GM12878 (cell line): ENCODE data around the gene GALC. TPM values are rescaled to one million over a fixed set of nuclear protein-coding genes. Genes with fewer than 3 reads are reported as not detected.
A peak's percentile ranks its signal among the peaks of the same experiment; 100 is the strongest.

ENCODE experiments used
- CBFB ChIP-seq: IDR thresholded peaks from 2 replicates; pipeline ENCODE4 v1.6.1; 2016; ENCODE audit warnings: antibody characterized with exemption, low read depth
- CHD2 ChIP-seq: IDR thresholded peaks from 2 replicates; pipeline ENCODE4 v1.6.1; 2011; ENCODE audit warnings: low read depth, low read length, improper control_type of control experiment, borderline replicate concordance
- CREM ChIP-seq: IDR thresholded peaks from 2 replicates; pipeline ENCODE4 v1.6.1; 2014; ENCODE audit warnings: antibody characterized with exemption, low read depth
- EP300 ChIP-seq, 2 experiments: fragments of 150-350 bp in 1 of 2; IDR thresholded peaks; 2 replicates each; pipeline ENCODE4 v1.6.1; 2011 to 2012; ENCODE audit warnings: low read depth in 2 of 2, low read length in 2 of 2, borderline replicate concordance in 1 of 2, improper control_type of control experiment in 1 of 2, inconsistent platforms in 1 of 2; ENCODE audit not compliant: control insufficient read depth in 1 of 2
- ESRRA ChIP-seq: IDR thresholded peaks from 2 replicates; pipeline ENCODE4 v1.6.1; 2012; ENCODE audit warnings: mild to moderate bottlenecking, low read length, improper control_type of control experiment
- EZH2 ChIP-seq: IDR thresholded peaks from 2 replicates; pipeline ENCODE4 v1.6.1; 2012; ENCODE audit warnings: low read depth, mild to moderate bottlenecking, control low read depth, inconsistent platforms, low read length, borderline replicate concordance; ENCODE audit not compliant: control insufficient read depth
- FOS ChIP-seq: IDR thresholded peaks from 3 replicates; pipeline ENCODE4 v1.6.1; 2011; ENCODE audit warnings: borderline replicate concordance; ENCODE audit not compliant: insufficient read length; ENCODE audit errors: extremely low read depth
- HDGF ChIP-seq: fragments of 450-650 bp; IDR thresholded peaks from 2 replicates; pipeline ENCODE4 v1.6.1; 2016; ENCODE audit warnings: antibody characterized with exemption
- IKZF2 ChIP-seq, 2 experiments: fragments of 450-650 bp; IDR thresholded peaks; 2 replicates each; pipeline ENCODE4 v1.6.1; 2017; ENCODE audit warnings: mild to moderate bottlenecking in 2 of 2, moderate library complexity in 2 of 2
- NFYB ChIP-seq: IDR thresholded peaks from 2 replicates; pipeline ENCODE4 v1.6.1; 2011; ENCODE audit warnings: low read depth, mild to moderate bottlenecking, low read length, improper control_type of control experiment, moderate library complexity; ENCODE audit not compliant: insufficient read depth
- NRF1 ChIP-seq: conservative IDR thresholded peaks from 2 replicates; pipeline ENCODE4 v1.6.1; 2011; ENCODE audit warnings: mild to moderate bottlenecking, low read depth, low read length, improper control_type of control experiment
- POLR2AphosphoS2 ChIP-seq: IDR thresholded peaks from 2 replicates; pipeline ENCODE4 v1.6.1; 2011; ENCODE audit warnings: low read depth, mild to moderate bottlenecking, low read length, improper control_type of control experiment, moderate library complexity
- SMARCA5 ChIP-seq: fragments of 450-650 bp; IDR thresholded peaks from 2 replicates; pipeline ENCODE4 v1.6.1; 2017; ENCODE audit warnings: mild to moderate bottlenecking
- SMC3 ChIP-seq: IDR thresholded peaks from 2 replicates; pipeline ENCODE4 v1.6.1; 2011; ENCODE audit warnings: low read length, improper control_type of control experiment, borderline replicate concordance
- SREBF1 ChIP-seq: IDR thresholded peaks from 2 replicates; pipeline ENCODE4 v1.6.1; 2012; ENCODE audit warnings: mild to moderate bottlenecking, low read length
- TAF1 ChIP-seq: IDR thresholded peaks from 2 replicates; pipeline ENCODE4 v1.6.1; 2011; ENCODE audit warnings: mild to moderate bottlenecking, low read depth, low read length, borderline replicate concordance
- polyA plus RNA-seq, 11 experiments: library from polyadenylated mRNA; depleted of rRNA in 4 of 11; unstranded in 6 of 11; stranded (reverse) in 5 of 11; fragments of >200 nt; fragmentation: Nextera tagmentation in 4 of 11; fragmentation: Illumina TruSeq in 1 of 11; extraction: Ambion mirVana in 4 of 11; extraction: Trizol in 1 of 11; gene quantifications; 1 replicate in 1 of 11; 2 replicates in 10 of 11; pipeline versions ENCODE4 v1.2.1 to v1.2.3, GENCODE V29; 2011 to 2016; ENCODE audit warnings: inconsistent platforms in 2 of 11, missing spikeins in 2 of 11, low read depth in 1 of 11
- total RNA-seq, 4 experiments: library from RNA; depleted of rRNA in 3 of 4; stranded (reverse); fragments of >200 nt in 3 of 4; fragmentation: Illumina TruSeq in 1 of 4; extraction: Trizol in 1 of 4; gene quantifications; 2 replicates each; pipeline versions ENCODE4 v1.2.1 to v1.2.3, GENCODE V29; 2013 to 2021
- TF ChIP-seq, protein P1 (sequence below): fragments of 450-650 bp; IDR thresholded peaks from 2 replicates; pipeline ENCODE4 v1.6.1; 2016; ENCODE audit warnings: mild to moderate bottlenecking
- TF ChIP-seq, protein P2 (sequence below), 3 experiments: IDR thresholded peaks in 2 of 3; conservative IDR thresholded peaks in 1 of 3; 2 replicates each; pipeline ENCODE4 v1.5.1; 2011; ENCODE audit warnings: low read depth in 3 of 3, low read length in 3 of 3, mild to moderate bottlenecking in 3 of 3, control low read depth in 2 of 3, moderate library complexity in 2 of 3, inconsistent platforms in 1 of 3, mixed read lengths in 1 of 3; ENCODE audit not compliant: control insufficient read depth in 2 of 3, insufficient read depth in 1 of 3; ENCODE audit errors: extremely low read depth in 1 of 3
- TF ChIP-seq, protein P3 (sequence below): fragments of 150-350 bp; IDR thresholded peaks from 2 replicates; pipeline ENCODE4 v1.6.1; 2016; ENCODE audit warnings: low read depth, low read length
- TF ChIP-seq, protein P4 (sequence below): IDR thresholded peaks from 2 replicates; pipeline ENCODE4 v1.6.1; 2012; ENCODE audit warnings: low read depth, low read length, improper control_type of control experiment

The GALC gene
- total and polyA plus RNA-seq, 10 of the 15 experiments (the other 5 are each of a cell fraction or from before 2014, with no cell fraction given): 1.3 to 14.0 (median 4.5) TPM

DNA sequence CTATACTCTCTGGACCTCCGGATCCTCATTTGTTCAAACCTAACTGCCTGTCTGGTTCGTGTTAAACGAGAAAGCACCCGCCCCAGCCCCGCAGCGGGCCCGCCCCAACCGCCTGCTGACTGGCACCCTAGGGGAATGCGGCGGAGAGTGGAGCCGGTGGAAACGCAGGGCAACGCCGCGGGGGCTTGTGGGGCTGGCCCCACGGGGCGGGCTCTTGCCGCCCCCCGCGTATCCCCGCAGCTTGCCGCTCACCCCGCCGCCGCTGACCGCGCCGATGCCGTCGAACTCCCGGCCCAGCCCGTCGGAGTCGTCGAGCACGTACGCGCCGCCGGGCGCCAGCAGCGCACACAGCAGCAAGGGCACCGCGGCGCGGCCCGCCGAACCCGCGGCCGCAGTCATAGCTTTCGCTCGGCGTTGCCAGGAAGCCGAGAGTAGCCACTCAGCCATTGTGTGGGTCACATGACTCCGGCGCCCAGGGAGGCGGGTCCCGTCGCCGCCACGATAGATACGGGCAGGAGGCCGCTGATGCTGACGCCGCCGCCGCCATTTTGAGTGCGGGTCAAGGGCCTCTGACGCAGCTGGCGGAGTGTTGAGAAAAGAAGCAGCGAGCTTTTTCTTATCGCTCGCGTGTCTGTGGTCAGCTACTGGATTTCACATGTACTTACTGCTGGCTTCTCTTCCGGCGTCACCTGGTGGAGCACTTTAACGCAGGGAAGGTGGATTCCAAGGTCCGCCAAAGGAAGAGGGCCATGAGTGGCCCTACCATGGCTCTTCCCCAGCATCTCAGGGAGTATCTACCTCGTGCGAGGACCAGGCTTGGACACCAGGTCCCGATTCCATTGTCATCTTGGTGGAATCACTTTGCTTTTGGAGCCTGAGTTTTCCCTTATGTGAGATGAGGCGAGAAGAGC lies at the start of gene GALC (continued):
- TF ChIP-seq IKZF2 (IDR thresholded peaks at IDR 0.05) (peak; percentile 77 to 86), NRF1 (no peak), SMARCA5 (peak; percentile 73), HDGF (peak; percentile 87), EP300 (IDR thresholded peaks at IDR 0.05; ENCODE audit: borderline replicate concordance in 1 of 2, control insufficient read depth in 1 of 2, low read depth in 2 of 2, low read length in 2 of 2) (peak; percentile 73 to 81; a peak in 3 of 4 replicates), NFYB (0 out of 2 replicates have a peak, but pooled peaks have one; percentile 8), CBFB (peak; percentile 94), CHD2 (peak; percentile 60), TAF1 (peak; percentile 48; the same call in 1 of the 2 replicates), POLR2AphosphoS2 (peak; percentile 45; the same call in 1 of the 2 replicates), EZH2 (no peak), ESRRA (no peak), FOS (no peak), SREBF1 (no peak), SMC3 (peak; percentile 17; the same call in 1 of the 2 replicates), CREM (peak; percentile 95)
- TF ChIP-seq, protein P1, sequence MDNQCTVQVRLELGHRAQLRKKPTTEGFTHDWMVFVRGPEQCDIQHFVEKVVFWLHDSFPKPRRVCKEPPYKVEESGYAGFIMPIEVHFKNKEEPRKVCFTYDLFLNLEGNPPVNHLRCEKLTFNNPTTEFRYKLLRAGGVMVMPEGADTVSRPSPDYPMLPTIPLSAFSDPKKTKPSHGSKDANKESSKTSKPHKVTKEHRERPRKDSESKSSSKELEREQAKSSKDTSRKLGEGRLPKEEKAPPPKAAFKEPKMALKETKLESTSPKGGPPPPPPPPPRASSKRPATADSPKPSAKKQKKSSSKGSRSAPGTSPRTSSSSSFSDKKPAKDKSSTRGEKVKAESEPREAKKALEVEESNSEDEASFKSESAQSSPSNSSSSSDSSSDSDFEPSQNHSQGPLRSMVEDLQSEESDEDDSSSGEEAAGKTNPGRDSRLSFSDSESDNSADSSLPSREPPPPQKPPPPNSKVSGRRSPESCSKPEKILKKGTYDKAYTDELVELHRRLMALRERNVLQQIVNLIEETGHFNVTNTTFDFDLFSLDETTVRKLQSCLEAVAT: peak; percentile 91
- TF ChIP-seq, protein P2, sequence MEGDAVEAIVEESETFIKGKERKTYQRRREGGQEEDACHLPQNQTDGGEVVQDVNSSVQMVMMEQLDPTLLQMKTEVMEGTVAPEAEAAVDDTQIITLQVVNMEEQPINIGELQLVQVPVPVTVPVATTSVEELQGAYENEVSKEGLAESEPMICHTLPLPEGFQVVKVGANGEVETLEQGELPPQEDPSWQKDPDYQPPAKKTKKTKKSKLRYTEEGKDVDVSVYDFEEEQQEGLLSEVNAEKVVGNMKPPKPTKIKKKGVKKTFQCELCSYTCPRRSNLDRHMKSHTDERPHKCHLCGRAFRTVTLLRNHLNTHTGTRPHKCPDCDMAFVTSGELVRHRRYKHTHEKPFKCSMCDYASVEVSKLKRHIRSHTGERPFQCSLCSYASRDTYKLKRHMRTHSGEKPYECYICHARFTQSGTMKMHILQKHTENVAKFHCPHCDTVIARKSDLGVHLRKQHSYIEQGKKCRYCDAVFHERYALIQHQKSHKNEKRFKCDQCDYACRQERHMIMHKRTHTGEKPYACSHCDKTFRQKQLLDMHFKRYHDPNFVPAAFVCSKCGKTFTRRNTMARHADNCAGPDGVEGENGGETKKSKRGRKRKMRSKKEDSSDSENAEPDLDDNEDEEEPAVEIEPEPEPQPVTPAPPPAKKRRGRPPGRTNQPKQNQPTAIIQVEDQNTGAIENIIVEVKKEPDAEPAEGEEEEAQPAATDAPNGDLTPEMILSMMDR (IDR thresholded peaks at IDR 0.05 in 2 of 3, conservative IDR thresholded peaks at IDR 0.05 in 1 of 3; ENCODE audit: control insufficient read depth in 2 of 3, extremely low read depth in 1 of 3, insufficient read depth in 1 of 3, low read depth in 3 of 3, low read length in 3 of 3): 0 out of 6 replicates have a peak, but pooled peaks of 1 of the 3 experiments have one; percentile 4
- TF ChIP-seq, protein P3, sequence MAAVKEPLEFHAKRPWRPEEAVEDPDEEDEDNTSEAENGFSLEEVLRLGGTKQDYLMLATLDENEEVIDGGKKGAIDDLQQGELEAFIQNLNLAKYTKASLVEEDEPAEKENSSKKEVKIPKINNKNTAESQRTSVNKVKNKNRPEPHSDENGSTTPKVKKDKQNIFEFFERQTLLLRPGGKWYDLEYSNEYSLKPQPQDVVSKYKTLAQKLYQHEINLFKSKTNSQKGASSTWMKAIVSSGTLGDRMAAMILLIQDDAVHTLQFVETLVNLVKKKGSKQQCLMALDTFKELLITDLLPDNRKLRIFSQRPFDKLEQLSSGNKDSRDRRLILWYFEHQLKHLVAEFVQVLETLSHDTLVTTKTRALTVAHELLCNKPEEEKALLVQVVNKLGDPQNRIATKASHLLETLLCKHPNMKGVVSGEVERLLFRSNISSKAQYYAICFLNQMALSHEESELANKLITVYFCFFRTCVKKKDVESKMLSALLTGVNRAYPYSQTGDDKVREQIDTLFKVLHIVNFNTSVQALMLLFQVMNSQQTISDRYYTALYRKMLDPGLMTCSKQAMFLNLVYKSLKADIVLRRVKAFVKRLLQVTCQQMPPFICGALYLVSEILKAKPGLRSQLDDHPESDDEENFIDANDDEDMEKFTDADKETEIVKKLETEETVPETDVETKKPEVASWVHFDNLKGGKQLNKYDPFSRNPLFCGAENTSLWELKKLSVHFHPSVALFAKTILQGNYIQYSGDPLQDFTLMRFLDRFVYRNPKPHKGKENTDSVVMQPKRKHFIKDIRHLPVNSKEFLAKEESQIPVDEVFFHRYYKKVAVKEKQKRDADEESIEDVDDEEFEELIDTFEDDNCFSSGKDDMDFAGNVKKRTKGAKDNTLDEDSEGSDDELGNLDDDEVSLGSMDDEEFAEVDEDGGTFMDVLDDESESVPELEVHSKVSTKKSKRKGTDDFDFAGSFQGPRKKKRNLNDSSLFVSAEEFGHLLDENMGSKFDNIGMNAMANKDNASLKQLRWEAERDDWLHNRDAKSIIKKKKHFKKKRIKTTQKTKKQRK: no peak
- TF ChIP-seq, protein P4, sequence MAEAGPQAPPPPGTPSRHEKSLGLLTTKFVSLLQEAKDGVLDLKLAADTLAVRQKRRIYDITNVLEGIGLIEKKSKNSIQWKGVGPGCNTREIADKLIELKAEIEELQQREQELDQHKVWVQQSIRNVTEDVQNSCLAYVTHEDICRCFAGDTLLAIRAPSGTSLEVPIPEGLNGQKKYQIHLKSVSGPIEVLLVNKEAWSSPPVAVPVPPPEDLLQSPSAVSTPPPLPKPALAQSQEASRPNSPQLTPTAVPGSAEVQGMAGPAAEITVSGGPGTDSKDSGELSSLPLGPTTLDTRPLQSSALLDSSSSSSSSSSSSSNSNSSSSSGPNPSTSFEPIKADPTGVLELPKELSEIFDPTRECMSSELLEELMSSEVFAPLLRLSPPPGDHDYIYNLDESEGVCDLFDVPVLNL: peak; percentile 19; the same call in 1 of the 2 replicates
